Activated naive CD8-positive, alpha-beta T cell treated with anti-CD3 and anti-CD28 coated beads, Interleukin-2, amount 10 ng/mL, durations not matched to agents 7 days and 5 days (primary cell): ENCODE data around the gene ITGB3. TPM values are rescaled to one million over a fixed set of nuclear protein-coding genes. Genes with fewer than 3 reads are reported as not detected.
A peak's percentile ranks its signal among the peaks of the same experiment; 100 is the strongest.

Experiments
- ATAC-seq: fragments of 150-1000 bp; cut with Tn5 transposase; one replicate; pipeline ENCODE4 v1.10.0; 2021; ENCODE audit warnings: low read depth, moderate library complexity
- POLR2A ChIA-PET: fragments of 350-600 bp; sonication (Branson Sonifier 250); formaldehyde crosslinking; loops from one replicate; lab custom pipeline; 2021; ENCODE audit warnings: antibody characterized with exemption; lab: Charles Lee
- DNase-seq: peaks from one replicate; pipeline ENCODE4 v3.0.0; 2021
- H3K27ac Mint-ChIP-seq: one replicate; pipeline ENCODE4 v1.8.0; 2022; ENCODE audit warnings: mild to moderate bottlenecking, mixed read lengths
- H3K27me3 Mint-ChIP-seq: one replicate; pipeline ENCODE4 v1.8.0; 2022; ENCODE audit warnings: mild to moderate bottlenecking, moderate library complexity, mixed read lengths
- H3K36me3 Mint-ChIP-seq: one replicate; pipeline ENCODE4 v1.8.0; 2021; ENCODE audit warnings: mild to moderate bottlenecking, mixed read lengths
- H3K4me1 Mint-ChIP-seq: one replicate; pipeline ENCODE4 v1.8.0; 2021; ENCODE audit warnings: mixed read lengths
- H3K4me3 Mint-ChIP-seq: one replicate; pipeline ENCODE4 v1.8.0; 2022; ENCODE audit warnings: mild to moderate bottlenecking, moderate library complexity, mixed read lengths
- H3K9me3 Mint-ChIP-seq: one replicate; pipeline ENCODE4 v1.8.0; 2021; ENCODE audit warnings: mixed read lengths
- total RNA-seq, 2 experiments: library from RNA; stranded (reverse); gene quantifications; one replicate each; pipeline ENCODE4 v1.2.3, GENCODE V29; 2021

ITGB3 gene
- total RNA-seq, 2 experiments from 2014 or later, result 0.17 TPM; not detected in 1

GRCh38 chr17:47277921-47278320, 24.3 kb downstream of the ITGB3 start:
- H3K27ac Mint-ChIP-seq, result peak overlapping the region; percentile 30

GRCh38 chr17:47278561-47278960, 24.9 kb downstream of the ITGB3 start:
- Mint-ChIP-seq H3K4me1 (peaks cover 3% of the 10 kb centered on the region), H3K27ac (no peak overlapping the region), H3K36me3 (no peaks in the 10 kb centered on the region), H3K27me3 (peaks cover 17% of the 10 kb centered on the region), H3K4me3 (no peak overlapping the region), H3K9me3 (no peaks in the 10 kb centered on the region)
- POLR2A ChIA-PET, result interaction anchor here (0.7 kb wide), 1 partner anchor 430 kb away, joined by 3 read pairs; no protein-coding TSS in a partner anchor
- ATAC-seq, result no peak
- DNase-seq, result no peak

More at GRCh38 chr17:47277921-47278320, 24.3 kb downstream of the ITGB3 start:
- H3K4me1 Mint-ChIP-seq, result peaks cover 3% of the 10 kb centered on the region
- peaks cover 17% of the 10 kb centered on the region for H3K27me3 Mint-ChIP-seq
- H3K4me3 Mint-ChIP-seq, result no peak overlapping the region
- POLR2A ChIA-PET, result interaction anchor here (0.7 kb wide), 1 partner anchor 429 kb away, joined by 3 read pairs; no protein-coding TSS in a partner anchor
- H3K36me3 Mint-ChIP-seq, result no peaks in the 10 kb centered on the region
- ATAC-seq (no peak), DNase-seq (no peak)
- no peaks in the 10 kb centered on the region for H3K9me3 Mint-ChIP-seq

- DNase-seq (no peak), ATAC-seq (no peak)
- Mint-ChIP-seq H3K36me3 (no peaks in the 10 kb centered on the region), H3K4me3 (no peak overlapping the region), H3K4me1 (peaks cover 3% of the 10 kb centered on the region), H3K9me3 (no peaks in the 10 kb centered on the region), H3K27me3 (peaks cover 15% of the 10 kb centered on the region), H3K27ac (peak overlapping the region; percentile 23)
- POLR2A ChIA-PET, result no interaction called here
Observed at GRCh38 chr17:47279062-47279801, 25.6 kb downstream of the ITGB3 start.

GRCh38 chr17:47280072-47280811, 26.6 kb downstream of the ITGB3 start:
- Mint-ChIP-seq H3K27ac (no peak overlapping the region), H3K36me3 (no peaks in the 10 kb centered on the region), H3K4me3 (no peak overlapping the region), H3K27me3 (peaks cover 7% of the 10 kb centered on the region), H3K9me3 (no peaks in the 10 kb centered on the region), H3K4me1 (peaks cover 3% of the 10 kb centered on the region)
- POLR2A ChIA-PET, result no interaction called here
- DNase-seq, result no peak
- no peak for ATAC-seq

- no peak for ATAC-seq
- Mint-ChIP-seq H3K9me3 (no peaks in the 10 kb centered on the region), H3K27ac (no peak overlapping the region)
Observed at GRCh38 chr17:47281216-47281615, 27.6 kb downstream of the ITGB3 start.

GRCh38 chr17:47285003-47285402, 31.4 kb downstream of the ITGB3 start:
- Mint-ChIP-seq H3K4me3 (no peak overlapping the region), H3K4me1 (no peaks in the 10 kb centered on the region), H3K9me3 (no peaks in the 10 kb centered on the region), H3K36me3 (no peaks in the 10 kb centered on the region), H3K27me3 (peaks cover 6% of the 10 kb centered on the region), H3K27ac (no peak overlapping the region)
- ATAC-seq (no peak), DNase-seq (no peak)
- POLR2A ChIA-PET, result no interaction called here

More at GRCh38 chr17:47281216-47281615, 27.6 kb downstream of the ITGB3 start:
- H3K27me3 Mint-ChIP-seq, result peaks cover 7% of the 10 kb centered on the region
- no peak overlapping the region for H3K4me3 Mint-ChIP-seq
- DNase-seq, result no peak
- POLR2A ChIA-PET, result no interaction called here
- H3K4me1 Mint-ChIP-seq, result peaks cover 3% of the 10 kb centered on the region
- H3K36me3 Mint-ChIP-seq, result no peaks in the 10 kb centered on the region

GRCh38 chr17:47286198-47286914, 32.7 kb downstream of the ITGB3 start:
- Mint-ChIP-seq H3K27ac (no peak overlapping the region), H3K4me1 (no peaks in the 10 kb centered on the region), H3K36me3 (no peaks in the 10 kb centered on the region), H3K27me3 (peaks cover 9% of the 10 kb centered on the region), H3K4me3 (no peak overlapping the region), H3K9me3 (no peaks in the 10 kb centered on the region)
- POLR2A ChIA-PET, result no interaction called here
- ATAC-seq (no peak), DNase-seq (no peak)

- ATAC-seq, result no peak
- POLR2A ChIA-PET, result no interaction called here
- Mint-ChIP-seq H3K4me1 (no peaks in the 10 kb centered on the region), H3K9me3 (no peaks in the 10 kb centered on the region), H3K27ac (no peak overlapping the region), H3K27me3 (peaks cover 9% of the 10 kb centered on the region), H3K36me3 (no peaks in the 10 kb centered on the region), H3K4me3 (no peak overlapping the region)
- DNase-seq, result no peak
Observed at GRCh38 chr17:47287068-47287467, 33.4 kb downstream of the ITGB3 start.

- H3K4me1 Mint-ChIP-seq, result no peaks in the 10 kb centered on the region
- H3K27me3 Mint-ChIP-seq, result peaks cover 9% of the 10 kb centered on the region
- H3K36me3 Mint-ChIP-seq, result no peaks in the 10 kb centered on the region
- no peak overlapping the region for H3K27ac Mint-ChIP-seq
- no peak for ATAC-seq
- POLR2A ChIA-PET, result no interaction called here
- H3K4me3 Mint-ChIP-seq, result no peak overlapping the region
- no peaks in the 10 kb centered on the region for H3K9me3 Mint-ChIP-seq
- no peak for DNase-seq
Observed at GRCh38 chr17:47287639-47288038, 34.0 kb downstream of the ITGB3 start.

- no peak overlapping the region for H3K27ac Mint-ChIP-seq
- H3K4me1 Mint-ChIP-seq, result no peaks in the 10 kb centered on the region
- POLR2A ChIA-PET, result no interaction called here
- H3K27me3 Mint-ChIP-seq, result peaks cover 5% of the 10 kb centered on the region
- no peak for ATAC-seq
- H3K4me3 Mint-ChIP-seq, result no peak overlapping the region
- DNase-seq, result no peak
- H3K36me3 Mint-ChIP-seq, result no peaks in the 10 kb centered on the region
- H3K9me3 Mint-ChIP-seq, result no peaks in the 10 kb centered on the region
Observed at GRCh38 chr17:47288531-47289116, 35.0 kb downstream of the ITGB3 start.

- H3K27me3 Mint-ChIP-seq, result peaks cover 3% of the 10 kb centered on the region
- no peak for DNase-seq
- H3K9me3 Mint-ChIP-seq, result no peaks in the 10 kb centered on the region
- H3K27ac Mint-ChIP-seq, result no peak overlapping the region
- no peak overlapping the region for H3K4me3 Mint-ChIP-seq
- no peaks in the 10 kb centered on the region for H3K36me3 Mint-ChIP-seq
- POLR2A ChIA-PET, result no interaction called here
- no peaks in the 10 kb centered on the region for H3K4me1 Mint-ChIP-seq
- no peak for ATAC-seq
Observed at GRCh38 chr17:47289302-47289701, 35.7 kb downstream of the ITGB3 start.

- peaks cover 3% of the 10 kb centered on the region for H3K27me3 Mint-ChIP-seq
- POLR2A ChIA-PET, result no interaction called here
- no peak overlapping the region for H3K27ac Mint-ChIP-seq
- ATAC-seq (no peak), DNase-seq (no peak)
- H3K9me3 Mint-ChIP-seq, result no peaks in the 10 kb centered on the region
- H3K4me1 Mint-ChIP-seq, result no peaks in the 10 kb centered on the region
- no peaks in the 10 kb centered on the region for H3K36me3 Mint-ChIP-seq
- no peak overlapping the region for H3K4me3 Mint-ChIP-seq
Observed at GRCh38 chr17:47290870-47291241, 37.2 kb downstream of the ITGB3 start.

GRCh38 chr17:47291242-47291873, 37.7 kb downstream of the ITGB3 start:
- Mint-ChIP-seq H3K27ac (no peak overlapping the region), H3K36me3 (no peaks in the 10 kb centered on the region), H3K27me3 (peaks cover 3% of the 10 kb centered on the region), H3K9me3 (no peaks in the 10 kb centered on the region), H3K4me1 (no peaks in the 10 kb centered on the region), H3K4me3 (no peak overlapping the region)
- DNase-seq (no peak), ATAC-seq (no peak)
- POLR2A ChIA-PET, result no interaction called here
